GM19351 (cell line): Measurements from ENCODE around the gene MMP24.
"Not testable (repeated sequence)": the region's sequence is repeated elsewhere in the genome, so short reads cannot be mapped to it uniquely, and the experiment has no call there.

Experiments used
- ATAC-seq: cut with Tn5 transposase; IDR thresholded peaks from one replicate; pipeline ENCODE4 v1.9.1; 2021; ENCODE audit warnings: mild to moderate bottlenecking, moderate library complexity; ENCODE audit not compliant: unreplicated experiment

MMP24 gene

GRCh38 chr20:35305682-35306556, 79.4 kb downstream of the MMP24 start:
- ATAC-seq: no peak

- ATAC-seq: no peak
Measured at GRCh38 chr20:35306931-35307517, 80.5 kb downstream of the MMP24 start.

- no peak for ATAC-seq
Measured at GRCh38 chr20:35307666-35308653, 81.5 kb downstream of the MMP24 start.

- no peak for ATAC-seq
Measured at GRCh38 chr20:35311409-35311808, 84.9 kb downstream of the MMP24 start.

GRCh38 chr20:35311822-35312221, 85.3 kb downstream of the MMP24 start:
- ATAC-seq: no peak

GRCh38 chr20:35312318-35312717, 85.8 kb downstream of the MMP24 start:
- ATAC-seq: no peak

- no peak for ATAC-seq
Measured at GRCh38 chr20:35314816-35315631, 88.5 kb downstream of the MMP24 start.

GRCh38 chr20:35315632-35316020, 89.1 kb downstream of the MMP24 start:
- ATAC-seq: not testable (repeated sequence)

GRCh38 chr20:35316086-35316485, 89.6 kb downstream of the MMP24 start:
- ATAC-seq: no peak

GRCh38 chr20:35317416-35318210, 91.1 kb downstream of the MMP24 start:
- no peak for ATAC-seq

GRCh38 chr20:35318502-35319157, 92.1 kb downstream of the MMP24 start:
- no peak for ATAC-seq

GRCh38 chr20:35319192-35319870, 92.8 kb downstream of the MMP24 start:
- ATAC-seq: no peak

GRCh38 chr20:35319871-35320197, 93.3 kb downstream of the MMP24 start:
- ATAC-seq: no peak

- no peak for ATAC-seq
Measured at GRCh38 chr20:35320396-35321126, 94.1 kb downstream of the MMP24 start.

GRCh38 chr20:35325401-35325800, 98.9 kb downstream of the MMP24 start:
- ATAC-seq: no peak

GRCh38 chr20:35326021-35326739, 99.7 kb downstream of the MMP24 start:
- ATAC-seq: no peak
